GM23338 (cell line): ENCODE measurements around the gene RXRA. TPM values are rescaled to one million over a fixed set of nuclear protein-coding genes. Genes with fewer than 3 reads are reported as not detected.

Experiments used
- ATAC-seq: fragments of 200-7000 bp; cut with Tn5 transposase; 3 replicates; pipeline ENCODE4 v1.9.1; 2020
- DNase-seq: peaks from one replicate; pipeline ENCODE4 v3.0.0-alpha.2; 2015; ENCODE audit warnings: low spot score
- H2AFZ ChIP-seq: fragments of 200-600 bp; sonication (generic); 2 replicates; pipeline ENCODE4 v1.8.0; 2016; ENCODE audit warnings: antibody characterized with exemption, mild to moderate bottlenecking, moderate library complexity
- H3F3A ChIP-seq: fragments of 200-600 bp; sonication (generic); replicated peaks from 2 replicates; pipeline ENCODE4 v1.8.0; 2017; ENCODE audit warnings: antibody characterized with exemption, mixed run types, low read depth
- H3K27ac ChIP-seq: fragments of 200-600 bp; sonication (generic); 2 replicates; pipeline ENCODE4 v1.6.1; 2016; ENCODE audit warnings: low read depth
- H3K27me3 ChIP-seq: fragments of 200-600 bp; sonication (generic); 2 replicates; pipeline ENCODE4 v1.8.0; 2016; ENCODE audit warnings: mild to moderate bottlenecking, mixed run types, moderate library complexity; ENCODE audit not compliant: insufficient read depth
- H3K36me3 ChIP-seq: fragments of 200-600 bp; sonication (generic); 2 replicates; pipeline ENCODE4 v1.8.0; 2016; ENCODE audit warnings: mild to moderate bottlenecking; ENCODE audit not compliant: insufficient read depth
- H3K4me1 ChIP-seq: fragments of 200-600 bp; sonication (generic); 2 replicates; pipeline ENCODE4 v1.8.0; 2016; ENCODE audit warnings: mild to moderate bottlenecking, moderate library complexity; ENCODE audit not compliant: insufficient read depth
- H3K4me2 ChIP-seq: fragments of 200-600 bp; sonication (generic); 2 replicates; pipeline ENCODE4 v1.7.1; 2017; ENCODE audit warnings: mixed run types
- H3K4me3 ChIP-seq: fragments of 200-600 bp; sonication (generic); 2 replicates; pipeline ENCODE4 v1.6.1; 2016; ENCODE audit warnings: mixed run types
- H3K79me2 ChIP-seq: fragments of 200-600 bp; sonication (generic); replicated peaks from 2 replicates; pipeline ENCODE4 v1.8.0; 2017; ENCODE audit warnings: mild to moderate bottlenecking; ENCODE audit not compliant: insufficient read depth
- H3K9me2 ChIP-seq: fragments of 200-600 bp; sonication (generic); 2 replicates; pipeline ENCODE4 v1.8.0; 2017; ENCODE audit not compliant: insufficient read depth
- H4K20me1 ChIP-seq: fragments of 200-600 bp; sonication (generic); replicated peaks from 2 replicates; pipeline ENCODE4 v1.8.0; 2017; ENCODE audit warnings: mild to moderate bottlenecking; ENCODE audit not compliant: insufficient read depth
- H3K27ac Mint-ChIP-seq: 2 replicates; pipeline ENCODE4 v1.8.0; 2020; ENCODE audit warnings: inconsistent platforms, mild to moderate bottlenecking, moderate library complexity, mixed read lengths
- H3K27me3 Mint-ChIP-seq: 3 replicates; pipeline ENCODE4 v1.8.0; 2022; ENCODE audit warnings: low read depth, mild to moderate bottlenecking, moderate library complexity, mixed read lengths, inconsistent platforms; ENCODE audit not compliant: insufficient read depth, poor library complexity
- H3K36me3 Mint-ChIP-seq: 3 replicates; pipeline ENCODE4 v1.8.0; 2021; ENCODE audit warnings: low read depth, mild to moderate bottlenecking, inconsistent platforms, moderate library complexity, mixed read lengths
- H3K4me1 Mint-ChIP-seq: 3 replicates; pipeline ENCODE4 v1.8.0; 2020; ENCODE audit warnings: mild to moderate bottlenecking, inconsistent platforms, mixed read lengths
- H3K4me3 Mint-ChIP-seq: 3 replicates; pipeline ENCODE4 v1.8.0; 2021; ENCODE audit warnings: moderate library complexity, mild to moderate bottlenecking, inconsistent platforms, mixed read lengths
- H3K9me3 Mint-ChIP-seq: 3 replicates; pipeline ENCODE4 v1.8.0; 2020; ENCODE audit warnings: moderate library complexity, mild to moderate bottlenecking, inconsistent platforms, mixed read lengths
- EZH2phosphoT487 ChIP-seq: fragments of 200-600 bp; sonication (generic); IDR thresholded peaks from one replicate; pipeline ENCODE4 v1.8.1; 2018; ENCODE audit warnings: antibody characterized with exemption; ENCODE audit not compliant: unreplicated experiment
- JUNB ChIP-seq: IDR thresholded peaks from one replicate; pipeline ENCODE4 v1.6.1; 2016; ENCODE audit warnings: antibody characterized with exemption; ENCODE audit not compliant: unreplicated experiment
- POLR2AphosphoS5 ChIP-seq: IDR thresholded peaks from 2 replicates; pipeline ENCODE4 v1.6.1; 2016; ENCODE audit warnings: antibody characterized with exemption, low read depth
- STAT1 ChIP-seq: IDR thresholded peaks from one replicate; pipeline ENCODE4 v1.6.1; 2016; ENCODE audit warnings: antibody characterized with exemption; ENCODE audit not compliant: unreplicated experiment
- ZNF114 ChIP-seq: fragments of 250-450 bp; sonication (Bioruptor Pico); IDR thresholded peaks from 2 replicates; pipeline ENCODE4 v1.5.0; 2020; ENCODE audit warnings: mild to moderate bottlenecking, moderate library complexity
- polyA plus RNA-seq: library from polyadenylated mRNA; unstranded; fragments of >200 nt; fragmentation: Nextera tagmentation; extraction: Ambion mirVana; gene quantifications from 2 replicates; pipeline ENCODE4 v1.2.1, GENCODE V29; 2016
- total RNA-seq: library from RNA; depleted of rRNA; stranded (reverse); fragments of >200 nt; shearing (Covaris generic); gene quantifications from 2 replicates; pipeline ENCODE4 v1.2.3, GENCODE V29; 2014
- TF ChIP-seq, protein P1 (sequence below): IDR thresholded peaks from 2 replicates; pipeline ENCODE4 v1.6.1; 2016; ENCODE audit warnings: antibody characterized with exemption
- TF ChIP-seq, protein P2 (sequence below), 2 experiments: fragments of 200-600 bp in 1 of 2; sonication (generic) in 1 of 2; conservative IDR thresholded peaks; 2 replicates each; pipeline versions ENCODE4 v1.5.1 to v1.6.1; 2016 to 2017; ENCODE audit warnings: antibody characterized with exemption in 2 of 2, low read depth in 2 of 2, mild to moderate bottlenecking in 2 of 2, moderate library complexity in 1 of 2
- TF ChIP-seq, protein P3 (sequence below): IDR thresholded peaks from one replicate; pipeline ENCODE4 v1.6.1; 2018; ENCODE audit warnings: antibody characterized with exemption; ENCODE audit not compliant: unreplicated experiment
- TF ChIP-seq, protein P4 (sequence below): fragments of 250-450 bp; sonication (Bioruptor Pico); IDR thresholded peaks from 2 replicates; pipeline ENCODE4 v1.5.0; 2020; ENCODE audit warnings: mild to moderate bottlenecking, moderate library complexity

The RXRA gene
- total and polyA plus RNA-seq, 2 experiments from 2014 or later = 4.9 to 17.9 TPM

DNA sequence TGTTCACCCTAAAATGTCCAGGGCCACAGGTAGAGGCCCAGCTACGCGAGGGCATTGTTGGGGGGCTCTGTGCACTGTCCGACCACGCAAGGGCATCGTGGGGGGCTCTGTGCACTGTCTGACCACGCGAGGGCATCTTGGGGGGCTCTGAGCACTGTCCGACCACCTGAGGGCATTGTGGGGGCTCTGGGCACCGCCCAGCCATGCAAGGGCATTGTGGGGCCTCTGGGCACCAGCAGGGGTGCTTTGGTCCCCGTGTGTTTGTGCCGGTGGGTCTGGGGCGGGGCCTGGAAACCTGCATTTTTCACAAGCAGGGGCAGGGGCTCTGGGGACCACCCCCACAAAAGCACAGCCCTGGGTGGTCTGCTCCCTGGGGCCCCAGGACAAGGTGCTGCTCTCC, 41.5 kb upstream of the RXRA start:
- ATAC-seq (no peak), DNase-seq (no peak)
- Histone ChIP-seq H4K20me1 (no peaks in the 10 kb centered on the region), H3K9me2 (no peaks in the 10 kb centered on the region), H3K27ac (no peak overlapping the region), H3K4me3 (no peak overlapping the region), H3K4me2 (no peak overlapping the region), H3K36me3 (no peaks in the 10 kb centered on the region), H2AFZ (no peak overlapping the region), H3K27me3 (no peaks in the 10 kb centered on the region), H3K4me1 (no peaks in the 10 kb centered on the region), H3K79me2 (no peaks in the 10 kb centered on the region), H3F3A (no peaks in the 10 kb centered on the region)
- H3K36me3 Mint-ChIP-seq = no peaks in the 10 kb centered on the region
- H3K27me3 Mint-ChIP-seq = peaks cover 4% of the 10 kb centered on the region
- H3K9me3 Mint-ChIP-seq = no peaks in the 10 kb centered on the region
- no peak overlapping the region for H3K4me3 Mint-ChIP-seq
- peaks cover 6% of the 10 kb centered on the region; the same call in 2 of the 3 replicates for H3K4me1 Mint-ChIP-seq
- TF ChIP-seq, protein P1, sequence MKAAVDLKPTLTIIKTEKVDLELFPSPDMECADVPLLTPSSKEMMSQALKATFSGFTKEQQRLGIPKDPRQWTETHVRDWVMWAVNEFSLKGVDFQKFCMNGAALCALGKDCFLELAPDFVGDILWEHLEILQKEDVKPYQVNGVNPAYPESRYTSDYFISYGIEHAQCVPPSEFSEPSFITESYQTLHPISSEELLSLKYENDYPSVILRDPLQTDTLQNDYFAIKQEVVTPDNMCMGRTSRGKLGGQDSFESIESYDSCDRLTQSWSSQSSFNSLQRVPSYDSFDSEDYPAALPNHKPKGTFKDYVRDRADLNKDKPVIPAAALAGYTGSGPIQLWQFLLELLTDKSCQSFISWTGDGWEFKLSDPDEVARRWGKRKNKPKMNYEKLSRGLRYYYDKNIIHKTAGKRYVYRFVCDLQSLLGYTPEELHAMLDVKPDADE = no peak
- TF ChIP-seq JUNB = no peak
- no peak for TF ChIP-seq ZNF114 (CRISPR knock-in tag)
- TF ChIP-seq POLR2AphosphoS5 = no peak
- TF ChIP-seq, protein P2, sequence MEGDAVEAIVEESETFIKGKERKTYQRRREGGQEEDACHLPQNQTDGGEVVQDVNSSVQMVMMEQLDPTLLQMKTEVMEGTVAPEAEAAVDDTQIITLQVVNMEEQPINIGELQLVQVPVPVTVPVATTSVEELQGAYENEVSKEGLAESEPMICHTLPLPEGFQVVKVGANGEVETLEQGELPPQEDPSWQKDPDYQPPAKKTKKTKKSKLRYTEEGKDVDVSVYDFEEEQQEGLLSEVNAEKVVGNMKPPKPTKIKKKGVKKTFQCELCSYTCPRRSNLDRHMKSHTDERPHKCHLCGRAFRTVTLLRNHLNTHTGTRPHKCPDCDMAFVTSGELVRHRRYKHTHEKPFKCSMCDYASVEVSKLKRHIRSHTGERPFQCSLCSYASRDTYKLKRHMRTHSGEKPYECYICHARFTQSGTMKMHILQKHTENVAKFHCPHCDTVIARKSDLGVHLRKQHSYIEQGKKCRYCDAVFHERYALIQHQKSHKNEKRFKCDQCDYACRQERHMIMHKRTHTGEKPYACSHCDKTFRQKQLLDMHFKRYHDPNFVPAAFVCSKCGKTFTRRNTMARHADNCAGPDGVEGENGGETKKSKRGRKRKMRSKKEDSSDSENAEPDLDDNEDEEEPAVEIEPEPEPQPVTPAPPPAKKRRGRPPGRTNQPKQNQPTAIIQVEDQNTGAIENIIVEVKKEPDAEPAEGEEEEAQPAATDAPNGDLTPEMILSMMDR (conservative IDR thresholded peaks at IDR 0.05; ENCODE audit: low read depth in 2 of 2) = no peak
- TF ChIP-seq EZH2phosphoT487 = no peak
- H3K27ac Mint-ChIP-seq = no peak overlapping the region

DNA sequence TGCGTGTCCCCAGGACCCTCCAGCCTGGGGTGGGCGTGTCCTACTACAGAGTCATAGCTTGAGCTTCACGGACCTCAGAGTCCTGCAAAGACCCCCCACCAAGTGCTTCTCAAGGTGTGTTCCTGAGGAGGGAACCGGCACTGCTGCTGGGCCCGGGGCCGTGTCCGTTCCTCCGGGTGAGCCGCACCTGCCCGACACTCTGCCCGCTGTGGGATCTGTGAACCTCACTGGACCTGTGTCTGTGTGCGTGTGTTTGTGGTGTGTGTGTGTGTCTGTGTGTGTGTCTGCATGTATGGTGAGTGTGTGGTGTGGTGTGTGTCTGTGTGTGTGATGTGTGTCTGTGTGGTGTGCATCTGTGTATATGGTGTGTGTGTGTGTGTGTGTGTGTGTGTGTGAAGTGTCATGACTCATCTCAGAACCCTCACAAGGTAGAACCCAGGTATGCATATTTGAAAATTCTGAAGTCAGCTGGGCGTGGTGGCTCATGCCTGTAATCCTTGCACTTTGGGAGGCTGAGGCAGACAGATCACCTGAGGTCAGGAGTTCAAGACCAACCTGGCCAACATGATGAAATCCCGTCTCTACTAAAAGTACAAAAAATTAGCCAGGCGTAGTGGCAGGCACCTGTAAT, 40.9 kb upstream of the RXRA start:
- H4K20me1 ChIP-seq = no peaks in the 10 kb centered on the region
- no peak for DNase-seq
- Mint-ChIP-seq H3K9me3 (no peaks in the 10 kb centered on the region), H3K4me3 (no peak overlapping the region), H3K27ac (no peak overlapping the region), H3K36me3 (no peaks in the 10 kb centered on the region), H3K4me1 (peaks cover 6% of the 10 kb centered on the region; the same call in 2 of the 3 replicates), H3K27me3 (peaks cover 4% of the 10 kb centered on the region)
- no peak for ATAC-seq
- no peaks in the 10 kb centered on the region for H3K9me2 ChIP-seq
- H3K79me2 ChIP-seq = no peaks in the 10 kb centered on the region
- H3K4me2 ChIP-seq = no peak overlapping the region
- no peak overlapping the region for H2AFZ ChIP-seq
- no peaks in the 10 kb centered on the region for H3K4me1 ChIP-seq
- H3K27ac ChIP-seq = no peak overlapping the region
- no peaks in the 10 kb centered on the region for H3K36me3 ChIP-seq
- H3K4me3 ChIP-seq = no peak overlapping the region
- no peaks in the 10 kb centered on the region for H3K27me3 ChIP-seq
- no peaks in the 10 kb centered on the region for H3F3A ChIP-seq
- TF ChIP-seq, protein P3, sequence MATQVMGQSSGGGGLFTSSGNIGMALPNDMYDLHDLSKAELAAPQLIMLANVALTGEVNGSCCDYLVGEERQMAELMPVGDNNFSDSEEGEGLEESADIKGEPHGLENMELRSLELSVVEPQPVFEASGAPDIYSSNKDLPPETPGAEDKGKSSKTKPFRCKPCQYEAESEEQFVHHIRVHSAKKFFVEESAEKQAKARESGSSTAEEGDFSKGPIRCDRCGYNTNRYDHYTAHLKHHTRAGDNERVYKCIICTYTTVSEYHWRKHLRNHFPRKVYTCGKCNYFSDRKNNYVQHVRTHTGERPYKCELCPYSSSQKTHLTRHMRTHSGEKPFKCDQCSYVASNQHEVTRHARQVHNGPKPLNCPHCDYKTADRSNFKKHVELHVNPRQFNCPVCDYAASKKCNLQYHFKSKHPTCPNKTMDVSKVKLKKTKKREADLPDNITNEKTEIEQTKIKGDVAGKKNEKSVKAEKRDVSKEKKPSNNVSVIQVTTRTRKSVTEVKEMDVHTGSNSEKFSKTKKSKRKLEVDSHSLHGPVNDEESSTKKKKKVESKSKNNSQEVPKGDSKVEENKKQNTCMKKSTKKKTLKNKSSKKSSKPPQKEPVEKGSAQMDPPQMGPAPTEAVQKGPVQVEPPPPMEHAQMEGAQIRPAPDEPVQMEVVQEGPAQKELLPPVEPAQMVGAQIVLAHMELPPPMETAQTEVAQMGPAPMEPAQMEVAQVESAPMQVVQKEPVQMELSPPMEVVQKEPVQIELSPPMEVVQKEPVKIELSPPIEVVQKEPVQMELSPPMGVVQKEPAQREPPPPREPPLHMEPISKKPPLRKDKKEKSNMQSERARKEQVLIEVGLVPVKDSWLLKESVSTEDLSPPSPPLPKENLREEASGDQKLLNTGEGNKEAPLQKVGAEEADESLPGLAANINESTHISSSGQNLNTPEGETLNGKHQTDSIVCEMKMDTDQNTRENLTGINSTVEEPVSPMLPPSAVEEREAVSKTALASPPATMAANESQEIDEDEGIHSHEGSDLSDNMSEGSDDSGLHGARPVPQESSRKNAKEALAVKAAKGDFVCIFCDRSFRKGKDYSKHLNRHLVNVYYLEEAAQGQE = no peak
- no peak for TF ChIP-seq STAT1
- TF ChIP-seq, protein P4, sequence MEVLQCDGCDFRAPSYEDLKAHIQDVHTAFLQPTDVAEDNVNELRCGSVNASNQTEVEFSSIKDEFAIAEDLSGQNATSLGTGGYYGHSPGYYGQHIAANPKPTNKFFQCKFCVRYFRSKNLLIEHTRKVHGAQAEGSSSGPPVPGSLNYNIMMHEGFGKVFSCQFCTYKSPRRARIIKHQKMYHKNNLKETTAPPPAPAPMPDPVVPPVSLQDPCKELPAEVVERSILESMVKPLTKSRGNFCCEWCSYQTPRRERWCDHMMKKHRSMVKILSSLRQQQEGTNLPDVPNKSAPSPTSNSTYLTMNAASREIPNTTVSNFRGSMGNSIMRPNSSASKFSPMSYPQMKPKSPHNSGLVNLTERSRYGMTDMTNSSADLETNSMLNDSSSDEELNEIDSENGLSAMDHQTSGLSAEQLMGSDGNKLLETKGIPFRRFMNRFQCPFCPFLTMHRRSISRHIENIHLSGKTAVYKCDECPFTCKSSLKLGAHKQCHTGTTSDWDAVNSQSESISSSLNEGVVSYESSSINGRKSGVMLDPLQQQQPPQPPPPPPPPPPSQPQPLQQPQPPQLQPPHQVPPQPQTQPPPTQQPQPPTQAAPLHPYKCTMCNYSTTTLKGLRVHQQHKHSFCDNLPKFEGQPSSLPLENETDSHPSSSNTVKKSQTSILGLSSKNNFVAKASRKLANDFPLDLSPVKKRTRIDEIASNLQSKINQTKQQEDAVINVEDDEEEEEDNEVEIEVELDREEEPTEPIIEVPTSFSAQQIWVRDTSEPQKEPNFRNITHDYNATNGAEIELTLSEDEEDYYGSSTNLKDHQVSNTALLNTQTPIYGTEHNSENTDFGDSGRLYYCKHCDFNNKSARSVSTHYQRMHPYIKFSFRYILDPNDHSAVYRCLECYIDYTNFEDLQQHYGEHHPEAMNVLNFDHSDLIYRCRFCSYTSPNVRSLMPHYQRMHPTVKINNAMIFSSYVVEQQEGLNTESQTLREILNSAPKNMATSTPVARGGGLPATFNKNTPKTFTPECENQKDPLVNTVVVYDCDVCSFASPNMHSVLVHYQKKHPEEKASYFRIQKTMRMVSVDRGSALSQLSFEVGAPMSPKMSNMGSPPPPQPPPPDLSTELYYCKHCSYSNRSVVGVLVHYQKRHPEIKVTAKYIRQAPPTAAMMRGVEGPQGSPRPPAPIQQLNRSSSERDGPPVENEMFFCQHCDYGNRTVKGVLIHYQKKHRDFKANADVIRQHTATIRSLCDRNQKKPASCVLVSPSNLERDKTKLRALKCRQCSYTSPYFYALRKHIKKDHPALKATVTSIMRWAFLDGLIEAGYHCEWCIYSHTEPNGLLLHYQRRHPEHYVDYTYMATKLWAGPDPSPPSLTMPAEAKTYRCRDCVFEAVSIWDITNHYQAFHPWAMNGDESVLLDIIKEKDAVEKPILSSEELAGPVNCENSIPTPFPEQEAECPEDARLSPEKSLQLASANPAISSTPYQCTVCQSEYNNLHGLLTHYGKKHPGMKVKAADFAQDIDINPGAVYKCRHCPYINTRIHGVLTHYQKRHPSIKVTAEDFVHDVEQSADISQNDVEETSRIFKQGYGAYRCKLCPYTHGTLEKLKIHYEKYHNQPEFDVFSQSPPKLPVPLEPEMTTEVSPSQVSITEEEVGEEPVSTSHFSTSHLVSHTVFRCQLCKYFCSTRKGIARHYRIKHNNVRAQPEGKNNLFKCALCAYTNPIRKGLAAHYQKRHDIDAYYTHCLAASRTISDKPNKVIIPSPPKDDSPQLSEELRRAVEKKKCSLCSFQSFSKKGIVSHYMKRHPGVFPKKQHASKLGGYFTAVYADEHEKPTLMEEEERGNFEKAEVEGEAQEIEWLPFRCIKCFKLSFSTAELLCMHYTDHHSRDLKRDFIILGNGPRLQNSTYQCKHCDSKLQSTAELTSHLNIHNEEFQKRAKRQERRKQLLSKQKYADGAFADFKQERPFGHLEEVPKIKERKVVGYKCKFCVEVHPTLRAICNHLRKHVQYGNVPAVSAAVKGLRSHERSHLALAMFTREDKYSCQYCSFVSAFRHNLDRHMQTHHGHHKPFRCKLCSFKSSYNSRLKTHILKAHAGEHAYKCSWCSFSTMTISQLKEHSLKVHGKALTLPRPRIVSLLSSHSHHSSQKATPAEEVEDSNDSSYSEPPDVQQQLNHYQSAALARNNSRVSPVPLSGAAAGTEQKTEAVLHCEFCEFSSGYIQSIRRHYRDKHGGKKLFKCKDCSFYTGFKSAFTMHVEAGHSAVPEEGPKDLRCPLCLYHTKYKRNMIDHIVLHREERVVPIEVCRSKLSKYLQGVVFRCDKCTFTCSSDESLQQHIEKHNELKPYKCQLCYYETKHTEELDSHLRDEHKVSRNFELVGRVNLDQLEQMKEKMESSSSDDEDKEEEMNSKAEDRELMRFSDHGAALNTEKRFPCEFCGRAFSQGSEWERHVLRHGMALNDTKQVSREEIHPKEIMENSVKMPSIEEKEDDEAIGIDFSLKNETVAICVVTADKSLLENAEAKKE (CRISPR knock-in tag) = no peak
